GM19240 (cell line): ENCODE measurements around the gene RARS1.

Experiments used
- DNase-seq: peaks from one replicate; pipeline ENCODE4 v3.0.0; 2011; ENCODE audit warnings: low spot score; ENCODE audit not compliant: insufficient read length

RARS1 gene

GRCh38 chr5:168486136-168486879, at the start of gene RARS1:
Gene RARS1 (plus strand): TSS chr5:168486471. CDS start chr5:168486499, 28 bp downstream.
- DNase-seq: peak; percentile 85

DNA sequence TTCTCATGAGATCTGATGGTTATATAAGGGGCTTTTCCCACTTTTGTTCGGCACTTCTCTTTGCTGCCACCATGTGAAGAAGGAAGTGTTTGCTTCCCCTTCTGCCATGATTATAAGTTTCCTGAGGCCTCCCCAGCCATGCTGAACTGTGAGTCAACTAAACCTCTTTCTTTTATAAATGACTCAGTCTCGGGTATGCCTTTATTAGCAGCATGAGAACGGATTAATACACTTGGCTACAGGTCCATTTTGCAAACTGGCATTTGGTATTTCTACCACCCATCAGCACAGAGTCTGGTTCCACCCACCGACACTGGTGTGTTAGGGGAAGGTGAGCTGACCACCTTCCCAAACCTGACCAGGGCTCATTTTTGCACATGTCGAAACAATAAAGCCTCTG, 47.9 kb upstream of the RARS1 start:
- DNase-seq: no peak

DNA sequence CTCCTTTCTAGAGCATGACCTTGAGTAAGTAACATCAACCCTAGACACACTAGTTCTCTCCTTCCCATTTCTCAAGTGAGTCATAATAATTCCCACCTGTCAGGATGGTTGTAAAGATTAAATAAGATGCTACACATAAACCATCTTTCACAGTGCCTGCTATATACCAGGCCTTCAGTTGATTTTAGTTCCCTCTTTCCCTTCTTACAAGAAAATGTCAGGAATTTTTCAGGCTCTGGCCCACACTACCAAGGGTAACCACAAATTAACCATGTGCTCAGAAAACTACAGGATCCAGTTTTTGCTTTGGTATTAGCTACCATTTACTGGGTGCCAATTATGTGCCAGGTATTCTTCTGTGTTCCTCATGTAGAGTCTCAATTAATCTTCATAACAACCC, 42.7 kb upstream of the RARS1 start:
- DNase-seq: no peak

GRCh38 chr5:168443950-168444700, 42.1 kb upstream of the RARS1 start:
- no peak for DNase-seq

DNA sequence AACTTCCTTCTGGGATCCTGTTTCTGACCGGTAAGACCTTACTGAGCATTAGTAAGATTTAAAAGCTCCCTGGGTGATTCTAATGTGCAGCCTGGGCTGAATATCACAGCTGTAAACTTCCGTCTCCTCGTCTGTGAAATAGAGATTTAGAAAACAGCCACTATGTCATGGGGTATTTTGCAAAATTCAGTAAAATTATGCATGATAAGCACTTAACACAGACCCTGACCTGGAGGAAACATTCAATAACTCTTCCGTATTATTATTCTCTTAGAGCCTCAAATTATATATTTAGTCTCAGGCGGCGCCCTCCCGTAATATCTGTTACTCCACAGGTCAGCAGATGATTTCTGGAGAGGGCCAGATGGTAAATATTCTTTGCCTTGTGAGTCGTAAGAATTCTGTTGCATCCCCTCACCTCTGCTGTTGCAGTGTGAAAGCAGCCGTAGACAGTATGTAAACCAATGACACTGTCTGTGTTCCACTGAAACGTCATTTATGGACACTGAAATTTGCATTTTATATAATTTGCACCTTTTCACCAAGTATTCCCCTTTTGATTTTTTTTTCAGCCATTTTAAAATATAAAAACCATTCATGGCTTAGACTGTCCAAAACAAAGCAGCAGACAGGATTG, 39.2 kb upstream of the RARS1 start:
- DNase-seq: no peak

GRCh38 chr5:168447808-168448207, 38.5 kb upstream of the RARS1 start:
- no peak for DNase-seq

- no peak for DNase-seq
These were observed 37.1 kb upstream of the RARS1 start for GRCh38 chr5:168449166-168449565.

DNA sequence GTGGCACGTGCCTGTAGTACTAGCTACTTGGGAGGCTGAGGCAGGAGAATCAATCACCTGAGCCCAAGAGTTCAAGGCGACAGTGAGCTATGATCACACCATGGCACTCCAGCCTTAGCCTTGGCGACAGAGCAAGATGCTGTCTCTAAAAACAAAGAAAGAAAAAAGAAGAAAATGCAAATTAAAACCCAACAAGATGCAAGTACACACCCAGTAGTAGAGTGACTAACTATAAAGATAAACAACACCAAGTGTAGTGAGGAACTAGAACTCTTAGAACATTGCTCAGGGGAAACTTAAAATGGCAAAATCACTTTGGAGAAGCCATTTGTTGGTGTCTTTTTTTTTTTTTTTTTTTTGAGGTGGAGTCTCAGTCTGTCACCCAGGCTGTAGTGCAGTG, 34.7 kb upstream of the RARS1 start:
- DNase-seq: no peak

DNA sequence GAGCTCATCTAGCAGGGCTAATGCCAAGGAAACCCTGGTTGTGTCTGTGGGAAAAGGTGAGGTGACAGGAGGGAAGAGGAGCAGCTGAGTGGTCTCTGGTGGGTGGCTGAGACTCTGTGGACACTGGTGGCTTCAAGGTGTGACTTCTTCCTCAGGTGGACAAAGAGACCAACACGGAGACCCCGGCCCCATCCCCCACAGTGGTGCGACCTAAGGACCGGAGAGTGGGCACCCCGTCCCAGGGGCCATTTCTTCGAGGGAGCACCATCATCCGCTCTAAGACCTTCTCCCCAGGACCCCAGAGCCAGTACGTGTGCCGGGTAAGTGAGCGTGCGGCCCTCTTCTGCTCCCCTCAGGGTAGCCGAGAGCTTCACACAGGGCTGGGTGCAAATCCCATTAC, 31.1 kb upstream of the RARS1 start:
- DNase-seq: no peak

DNA sequence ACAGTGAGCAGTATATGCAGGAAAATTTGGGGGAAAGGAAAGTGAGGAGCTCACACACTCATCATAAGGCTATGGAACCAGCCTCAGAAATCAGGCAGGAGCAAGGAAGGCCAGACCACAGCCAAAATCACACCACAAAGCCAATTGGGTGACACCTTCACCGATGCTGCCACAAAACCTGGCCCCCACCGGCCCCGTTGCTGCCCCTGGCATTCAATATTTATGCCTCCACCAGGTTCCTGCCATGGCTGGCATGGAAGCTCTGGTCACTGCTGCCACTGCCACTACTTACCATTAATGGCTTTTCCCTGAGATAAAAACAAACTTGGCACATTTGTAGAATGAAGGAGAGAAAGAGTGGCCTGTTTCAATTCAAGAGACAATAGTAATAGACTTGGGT, 28.7 kb upstream of the RARS1 start:
- no peak for DNase-seq

DNA sequence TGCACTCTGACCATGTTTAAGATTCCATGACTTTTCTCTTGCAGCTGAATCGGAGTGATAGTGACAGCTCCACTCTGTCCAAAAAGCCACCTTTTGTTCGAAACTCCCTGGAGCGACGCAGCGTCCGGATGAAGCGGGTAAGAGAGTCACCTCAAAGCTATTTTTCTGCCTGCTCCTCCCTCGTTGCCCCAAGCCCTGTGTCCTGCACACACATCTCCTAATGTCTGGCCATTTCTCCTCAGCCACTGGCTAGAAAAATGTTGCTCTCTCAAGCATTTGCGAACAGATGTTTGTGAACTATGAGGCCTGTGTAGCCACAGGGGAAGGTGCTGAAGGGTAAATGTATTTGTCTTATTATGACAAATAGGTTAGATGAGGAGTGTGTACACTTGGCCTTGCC, 25.7 kb upstream of the RARS1 start:
- no peak for DNase-seq

- no peak for DNase-seq
These were observed 23.2 kb upstream of the RARS1 start for GRCh38 chr5:168463081-168463480.

- DNase-seq: no peak
These were observed 22.1 kb upstream of the RARS1 start for GRCh38 chr5:168464214-168464613.

- DNase-seq: no peak
These were observed 21.6 kb upstream of the RARS1 start for GRCh38 chr5:168464641-168465040.

- no peak for DNase-seq
These were observed 18.4 kb upstream of the RARS1 start for GRCh38 chr5:168467755-168468330.

DNA sequence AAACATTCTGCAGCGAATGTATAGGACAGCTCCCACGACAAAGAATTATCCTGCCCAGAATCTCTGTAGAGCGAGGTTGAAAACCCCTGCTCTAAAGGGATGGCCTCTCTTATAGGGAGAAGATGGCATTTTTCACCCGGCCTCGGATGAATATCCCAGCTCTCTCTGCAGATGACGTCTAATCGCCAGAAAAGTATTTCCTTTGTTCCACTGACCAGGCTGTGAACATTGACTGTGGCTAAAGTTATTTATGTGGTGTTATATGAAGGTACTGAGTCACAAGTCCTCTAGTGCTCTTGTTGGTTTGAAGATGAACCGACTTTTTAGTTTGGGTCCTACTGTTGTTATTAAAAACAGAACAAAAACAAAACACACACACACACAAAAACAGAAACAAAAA, 17.4 kb upstream of the RARS1 start:
- DNase-seq: no peak

DNA sequence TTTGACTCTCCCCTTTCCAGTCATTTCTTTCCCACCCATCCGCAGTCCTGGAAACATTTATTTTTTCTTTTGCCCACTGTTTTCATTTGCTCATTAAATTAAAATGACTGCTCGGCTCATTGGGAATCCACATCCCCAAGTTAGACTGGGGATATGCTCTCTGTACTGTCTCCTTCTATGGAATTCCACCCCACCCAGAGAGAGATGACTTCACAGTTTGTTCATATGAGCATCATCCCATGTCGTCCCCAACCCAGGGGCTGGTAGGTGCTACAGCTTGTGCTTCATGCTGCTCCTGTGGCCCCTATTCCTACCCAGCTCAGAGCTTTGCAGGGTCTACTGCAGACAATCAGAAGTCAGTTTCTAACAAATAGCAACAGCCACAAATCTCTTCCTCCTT, 16.5 kb upstream of the RARS1 start:
- no peak for DNase-seq

- no peak for DNase-seq
These were observed 14.5 kb upstream of the RARS1 start for GRCh38 chr5:168471785-168472184.

GRCh38 chr5:168472329-168472728, 13.9 kb upstream of the RARS1 start:
- DNase-seq: no peak

- no peak for DNase-seq
These were observed 12.0 kb upstream of the RARS1 start for GRCh38 chr5:168474319-168474718.

DNA sequence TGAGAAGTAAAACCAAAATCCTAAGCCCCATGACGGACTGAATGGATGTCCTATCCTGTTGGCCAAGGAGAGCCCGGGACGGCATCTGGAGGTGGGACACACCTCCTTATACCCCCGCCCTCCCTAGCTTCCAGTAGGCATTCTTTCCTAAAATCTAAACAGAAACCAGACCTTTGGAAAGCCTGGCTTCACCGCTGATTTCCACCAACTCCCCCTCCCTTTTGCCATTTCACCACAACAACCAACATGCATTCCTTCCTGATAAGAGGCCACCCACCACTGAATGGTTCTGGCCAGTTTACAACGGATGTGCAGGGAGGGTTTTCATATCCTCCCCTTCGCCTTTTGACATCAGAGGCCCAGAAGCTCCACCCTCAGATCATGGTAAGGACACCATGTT, 9.2 kb upstream of the RARS1 start:
- no peak for DNase-seq

DNA sequence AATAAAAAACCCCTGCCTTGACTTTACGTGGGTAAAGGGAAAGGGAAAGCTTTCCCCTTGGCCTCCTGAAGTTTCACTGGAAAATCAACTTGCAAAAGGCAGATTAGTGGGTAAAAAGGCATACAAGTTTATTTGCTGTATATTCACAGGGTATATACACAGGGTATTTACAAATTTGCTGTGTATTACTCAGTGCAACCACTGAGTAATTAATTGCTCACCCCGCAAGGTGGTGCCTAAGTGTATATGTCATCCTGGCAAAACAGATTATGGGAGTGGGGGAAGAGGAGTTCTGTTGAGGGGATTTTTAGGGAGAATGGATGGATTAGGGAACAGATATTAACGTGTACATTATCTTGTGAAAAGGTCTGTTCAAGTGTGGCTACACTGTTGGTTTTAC, 7.1 kb upstream of the RARS1 start:
- DNase-seq: no peak
